GM04503 (cell line): ENCODE data around the gene ALG9.

ENCODE experiments used
- DNase-seq: peaks from one replicate; pipeline ENCODE4 v3.0.0-alpha.2; 2012; ENCODE audit warnings: low read depth

Gene ALG9

GRCh38 chr11:111765320-111765983, 105.9 kb downstream of the ALG9 start:
- no peak for DNase-seq

GRCh38 chr11:111764621-111765020, 106.8 kb downstream of the ALG9 start:
- DNase-seq, result peak; percentile 36

DNA sequence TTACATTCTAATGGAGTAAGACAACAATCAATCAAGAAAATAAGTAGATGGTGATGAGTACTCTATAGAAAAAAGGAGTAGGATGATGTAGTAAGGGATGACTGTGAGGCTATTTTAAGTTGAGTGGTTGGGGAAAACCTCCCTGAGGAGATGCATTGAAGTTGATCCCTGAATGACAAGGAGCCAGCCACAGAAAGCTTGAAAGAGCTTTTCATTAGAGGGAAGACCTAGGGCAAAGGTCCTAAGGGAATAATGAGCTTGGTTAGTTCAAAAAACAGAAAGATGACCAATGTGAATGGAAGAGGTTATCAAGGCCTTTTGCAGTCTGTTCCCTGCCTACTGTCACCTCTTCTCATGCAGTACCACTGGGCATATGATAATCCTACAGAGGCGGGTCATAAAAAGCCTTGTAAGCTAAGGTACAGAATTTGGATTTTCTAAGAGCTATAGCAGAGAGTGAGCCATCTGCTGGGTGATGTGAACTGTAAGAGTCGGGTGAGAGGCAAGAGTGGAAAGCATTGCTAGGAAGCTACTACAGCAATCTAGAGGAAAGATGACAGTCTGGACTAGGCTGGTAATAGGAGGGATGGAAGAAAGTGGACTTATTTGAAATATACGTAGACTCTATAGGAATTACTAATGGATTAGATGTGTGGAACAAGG, 108.3 kb downstream of the ALG9 start:
- no peak for DNase-seq

GRCh38 chr11:111762526-111762925, 108.9 kb downstream of the ALG9 start:
- DNase-seq, result no peak

GRCh38 chr11:111761036-111761435, 110.3 kb downstream of the ALG9 start:
- no peak for DNase-seq

DNA sequence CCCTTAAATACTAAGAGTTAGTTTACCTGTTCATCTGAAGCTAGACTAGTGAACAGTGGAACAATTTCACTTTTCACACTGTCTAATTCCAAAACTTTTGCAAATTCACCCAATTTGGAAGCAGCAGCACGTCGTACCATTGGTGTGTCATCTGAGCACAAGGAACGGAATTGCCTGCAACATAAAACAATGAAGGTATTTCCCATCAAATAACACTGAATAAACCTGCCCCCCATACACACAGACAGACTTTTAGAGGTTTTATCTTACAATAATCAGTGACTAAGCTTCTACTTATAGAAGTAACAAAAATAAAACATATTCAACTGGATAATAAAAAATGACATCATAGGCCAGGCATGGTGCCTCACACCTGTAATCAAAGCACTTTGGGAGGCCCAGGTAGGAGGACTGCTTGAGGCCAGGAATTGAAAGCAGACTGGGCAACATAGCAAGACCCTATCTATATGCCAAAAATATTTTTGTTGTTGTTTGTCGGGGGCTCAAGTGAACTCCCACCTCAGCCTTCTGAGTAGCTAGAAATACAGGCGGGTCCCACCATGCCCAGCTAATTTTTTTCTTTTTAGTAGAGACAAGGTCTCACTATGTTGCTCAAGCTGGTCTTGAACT, 111.5 kb downstream of the ALG9 start:
- no peak for DNase-seq

DNA sequence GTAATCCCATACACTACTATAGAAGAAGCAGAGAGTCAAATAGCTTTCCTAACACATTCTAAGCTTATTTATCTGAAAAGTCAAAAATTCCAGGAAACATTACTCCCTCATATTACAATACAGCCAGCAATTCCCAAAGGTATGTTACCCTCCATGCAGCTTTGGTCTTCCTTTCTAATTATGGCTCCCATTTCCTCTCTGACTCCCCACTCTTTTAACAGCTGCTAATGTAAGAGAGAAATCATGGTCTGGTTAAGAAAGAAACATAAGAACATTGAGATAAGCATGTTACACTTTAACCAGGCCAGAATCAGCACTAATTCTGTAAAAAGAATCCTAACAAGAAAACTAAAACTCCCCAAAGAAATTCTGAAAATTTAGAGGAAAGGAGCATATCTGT, 112.0 kb downstream of the ALG9 start:
- DNase-seq, result no peak

- DNase-seq, result no peak
Measured at GRCh38 chr11:111756097-111756496, 115.3 kb downstream of the ALG9 start.

GRCh38 chr11:111749646-111750045, 121.7 kb downstream of the ALG9 start:
- no peak for DNase-seq

- no peak for DNase-seq
Measured at GRCh38 chr11:111748035-111748804, 123.2 kb downstream of the ALG9 start.

- no peak for DNase-seq
Measured at GRCh38 chr11:111745719-111746504, 125.5 kb downstream of the ALG9 start.

- DNase-seq, result no peak
Measured at GRCh38 chr11:111743700-111744099, 127.7 kb downstream of the ALG9 start.

DNA sequence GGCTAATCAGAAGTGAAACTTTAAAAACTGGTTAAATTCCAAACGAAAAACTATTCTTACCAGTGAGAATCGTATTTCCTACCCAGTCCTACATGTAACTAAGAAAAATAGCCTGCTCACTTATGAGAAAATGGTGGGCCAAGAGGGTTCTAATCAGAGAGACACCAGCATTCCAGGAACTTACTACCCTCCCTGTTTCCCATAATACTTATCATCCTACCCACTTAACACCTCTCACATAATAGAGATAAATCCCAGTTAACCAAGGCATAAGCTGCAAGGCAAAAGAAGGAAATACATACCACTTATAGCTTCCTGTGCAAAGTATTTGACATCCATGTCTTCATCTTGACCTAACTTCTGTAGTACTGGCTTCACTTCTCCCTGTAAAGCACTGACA, 129.6 kb downstream of the ALG9 start:
- DNase-seq, result no peak

- DNase-seq, result no peak
Measured at GRCh38 chr11:111739299-111739698, 132.1 kb downstream of the ALG9 start.

DNA sequence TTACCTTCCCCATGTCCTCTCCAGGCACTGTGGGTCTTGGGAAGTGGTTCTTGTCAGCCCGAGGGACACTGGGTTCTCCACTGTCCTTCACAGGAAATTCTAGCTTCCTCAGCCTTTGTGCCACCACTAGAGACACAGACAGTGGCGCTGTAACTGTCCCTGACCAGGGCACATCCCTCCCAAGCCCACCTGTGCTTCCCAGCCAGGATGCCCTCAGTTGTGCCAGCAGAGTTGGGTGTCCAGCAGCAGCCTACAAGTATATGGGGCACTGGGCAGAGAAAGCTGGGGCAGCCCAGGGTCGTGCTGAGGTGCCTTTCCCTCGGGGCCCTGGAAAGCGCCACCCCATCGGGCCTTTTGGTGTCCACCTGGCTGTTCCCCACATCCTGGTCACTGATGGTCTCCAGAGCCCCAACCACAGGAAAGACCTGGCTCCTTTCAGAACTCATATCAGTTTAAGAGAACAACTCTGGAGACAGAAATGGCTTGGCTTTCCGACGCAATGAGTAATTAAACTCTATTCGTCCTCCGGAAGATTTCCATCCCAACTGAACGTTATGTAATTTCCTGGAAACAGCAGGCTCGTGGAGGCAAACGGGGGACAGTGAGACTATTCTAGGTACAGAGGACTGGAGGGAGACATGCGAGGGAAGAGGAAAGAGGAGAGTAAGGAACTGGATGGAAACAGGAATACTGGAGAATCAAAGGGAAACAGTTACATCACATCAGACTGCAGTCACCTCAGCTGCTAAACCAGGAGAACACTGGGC, 133.8 kb downstream of the ALG9 start:
- DNase-seq, result no peak

- DNase-seq, result no peak
Measured at GRCh38 chr11:111736621-111737443, 134.5 kb downstream of the ALG9 start.
